ENCODE data around the gene REC114.

REC114 gene

DNA sequence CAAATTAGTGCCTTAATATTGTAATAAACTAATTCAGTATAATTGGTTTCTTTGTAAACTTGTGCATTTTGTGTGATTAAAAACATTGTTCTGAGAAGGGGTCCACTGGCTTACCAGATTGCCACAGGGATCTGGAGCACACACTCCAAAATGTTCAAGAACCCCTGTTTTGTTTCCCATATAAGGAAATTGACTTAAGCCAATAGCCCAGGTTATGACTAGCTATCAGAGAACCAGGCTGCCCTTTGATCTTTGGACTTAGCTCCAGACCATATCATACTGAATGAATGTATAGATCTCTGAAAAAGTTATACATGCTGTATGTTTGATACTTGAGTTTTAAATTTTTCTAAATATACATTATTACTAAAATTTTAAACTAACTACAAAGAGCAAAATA lies 98.5 kb downstream of the REC114 start:
- TF ChIP-seq FOXP2 (optimal IDR thresholded peaks at IDR 0.05; ENCODE audit: borderline replicate concordance, extremely low read depth, extremely low read length, insufficient read depth) = no peak
- no peak for TF ChIP-seq SIN3A (IDR thresholded peaks at IDR 0.05; ENCODE audit: borderline replicate concordance, insufficient read depth, low read length)
- TF ChIP-seq TAF1 (IDR thresholded peaks at IDR 0.05; ENCODE audit: borderline replicate concordance, insufficient read depth, low read length) = no peak
- TF ChIP-seq POLR2AphosphoS5 (IDR thresholded peaks at IDR 0.05; ENCODE audit: low read depth, low read length) = no peak
- TF ChIP-seq, protein P1, sequence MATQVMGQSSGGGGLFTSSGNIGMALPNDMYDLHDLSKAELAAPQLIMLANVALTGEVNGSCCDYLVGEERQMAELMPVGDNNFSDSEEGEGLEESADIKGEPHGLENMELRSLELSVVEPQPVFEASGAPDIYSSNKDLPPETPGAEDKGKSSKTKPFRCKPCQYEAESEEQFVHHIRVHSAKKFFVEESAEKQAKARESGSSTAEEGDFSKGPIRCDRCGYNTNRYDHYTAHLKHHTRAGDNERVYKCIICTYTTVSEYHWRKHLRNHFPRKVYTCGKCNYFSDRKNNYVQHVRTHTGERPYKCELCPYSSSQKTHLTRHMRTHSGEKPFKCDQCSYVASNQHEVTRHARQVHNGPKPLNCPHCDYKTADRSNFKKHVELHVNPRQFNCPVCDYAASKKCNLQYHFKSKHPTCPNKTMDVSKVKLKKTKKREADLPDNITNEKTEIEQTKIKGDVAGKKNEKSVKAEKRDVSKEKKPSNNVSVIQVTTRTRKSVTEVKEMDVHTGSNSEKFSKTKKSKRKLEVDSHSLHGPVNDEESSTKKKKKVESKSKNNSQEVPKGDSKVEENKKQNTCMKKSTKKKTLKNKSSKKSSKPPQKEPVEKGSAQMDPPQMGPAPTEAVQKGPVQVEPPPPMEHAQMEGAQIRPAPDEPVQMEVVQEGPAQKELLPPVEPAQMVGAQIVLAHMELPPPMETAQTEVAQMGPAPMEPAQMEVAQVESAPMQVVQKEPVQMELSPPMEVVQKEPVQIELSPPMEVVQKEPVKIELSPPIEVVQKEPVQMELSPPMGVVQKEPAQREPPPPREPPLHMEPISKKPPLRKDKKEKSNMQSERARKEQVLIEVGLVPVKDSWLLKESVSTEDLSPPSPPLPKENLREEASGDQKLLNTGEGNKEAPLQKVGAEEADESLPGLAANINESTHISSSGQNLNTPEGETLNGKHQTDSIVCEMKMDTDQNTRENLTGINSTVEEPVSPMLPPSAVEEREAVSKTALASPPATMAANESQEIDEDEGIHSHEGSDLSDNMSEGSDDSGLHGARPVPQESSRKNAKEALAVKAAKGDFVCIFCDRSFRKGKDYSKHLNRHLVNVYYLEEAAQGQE (IDR thresholded peaks at IDR 0.05; ENCODE audit: insufficient read depth in 1 of 2, low read depth in 2 of 2, low read length in 2 of 2) = no peak

DNA sequence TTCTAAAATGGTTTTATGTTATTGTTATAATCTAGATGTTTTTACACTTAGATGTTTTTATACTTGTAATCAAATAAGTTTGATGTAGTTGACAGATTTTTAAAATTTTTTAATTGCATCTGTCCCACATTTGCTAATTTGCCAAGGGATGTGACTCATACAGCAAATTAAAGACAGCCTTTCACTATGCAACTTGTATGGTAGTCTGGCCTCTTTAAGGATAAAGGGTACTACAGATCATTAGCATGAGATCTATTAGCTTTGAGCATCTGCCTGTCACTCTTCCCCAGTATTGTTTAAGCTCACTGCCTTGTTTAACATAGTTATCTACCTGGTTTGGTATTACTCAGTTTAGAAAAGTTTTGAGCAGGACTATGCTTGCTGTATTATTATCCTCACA lies 107.2 kb downstream of the REC114 start:
- TF ChIP-seq FOXP2 (optimal IDR thresholded peaks at IDR 0.05; ENCODE audit: borderline replicate concordance, extremely low read depth, extremely low read length, insufficient read depth) (no peak), POLR2AphosphoS5 (IDR thresholded peaks at IDR 0.05; ENCODE audit: low read depth, low read length) (no peak), TAF1 (IDR thresholded peaks at IDR 0.05; ENCODE audit: borderline replicate concordance, insufficient read depth, low read length) (no peak), SIN3A (IDR thresholded peaks at IDR 0.05; ENCODE audit: borderline replicate concordance, insufficient read depth, low read length) (no peak)
- TF ChIP-seq, protein P1 (IDR thresholded peaks at IDR 0.05; ENCODE audit: insufficient read depth in 1 of 2, low read depth in 2 of 2, low read length in 2 of 2) = no peak

DNA sequence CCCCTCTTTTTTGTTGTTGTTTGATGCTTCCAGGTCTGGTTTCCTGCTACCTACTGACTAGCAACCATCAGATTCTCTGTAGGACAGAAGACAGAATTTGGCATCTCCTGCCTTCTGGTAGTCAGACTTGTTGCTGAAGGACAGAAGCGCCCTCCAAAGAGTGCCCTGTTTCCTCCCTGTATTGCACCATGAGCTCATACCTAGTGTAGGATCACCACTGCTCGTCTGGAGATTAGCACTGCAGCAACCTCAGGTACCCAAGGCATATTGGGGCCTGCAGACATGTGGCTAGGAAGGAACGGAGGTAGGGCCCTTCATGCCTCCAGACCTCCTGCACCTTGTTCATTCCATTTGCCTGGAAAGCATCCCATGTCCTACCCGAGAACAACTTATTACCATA lies 112.1 kb downstream of the REC114 start:
- TF ChIP-seq FOXP2 (optimal IDR thresholded peaks at IDR 0.05; ENCODE audit: borderline replicate concordance, extremely low read depth, extremely low read length, insufficient read depth) (no peak), SIN3A (IDR thresholded peaks at IDR 0.05; ENCODE audit: borderline replicate concordance, insufficient read depth, low read length) (no peak), POLR2AphosphoS5 (IDR thresholded peaks at IDR 0.05; ENCODE audit: low read depth, low read length) (no peak), TAF1 (IDR thresholded peaks at IDR 0.05; ENCODE audit: borderline replicate concordance, insufficient read depth, low read length) (no peak)
- TF ChIP-seq, protein P1 (IDR thresholded peaks at IDR 0.05; ENCODE audit: insufficient read depth in 1 of 2, low read depth in 2 of 2, low read length in 2 of 2) = no peak

DNA sequence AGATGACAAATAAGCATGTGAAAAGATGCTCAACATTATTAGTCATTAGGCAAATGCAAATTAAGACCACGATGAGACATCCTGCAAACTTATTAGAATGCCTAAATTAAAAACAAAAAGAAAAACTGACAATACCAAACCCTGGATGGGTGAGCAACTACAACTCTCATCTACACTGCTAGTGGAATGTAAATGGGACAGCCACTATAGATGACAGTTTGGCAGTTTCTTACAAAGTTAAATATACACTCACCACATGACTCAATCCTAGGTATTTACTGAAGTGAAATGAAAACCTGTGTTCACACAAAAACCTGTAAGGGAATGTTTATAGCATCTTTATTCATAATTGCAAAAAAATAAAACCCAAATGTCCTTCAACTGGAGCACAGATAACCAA lies 115.6 kb downstream of the REC114 start:
- TF ChIP-seq FOXP2 (optimal IDR thresholded peaks at IDR 0.05; ENCODE audit: borderline replicate concordance, extremely low read depth, extremely low read length, insufficient read depth) = no peak
- TF ChIP-seq TAF1 (IDR thresholded peaks at IDR 0.05; ENCODE audit: borderline replicate concordance, insufficient read depth, low read length) = no peak
- TF ChIP-seq SIN3A (IDR thresholded peaks at IDR 0.05; ENCODE audit: borderline replicate concordance, insufficient read depth, low read length) = no peak
- no peak for TF ChIP-seq POLR2AphosphoS5 (IDR thresholded peaks at IDR 0.05; ENCODE audit: low read depth, low read length)
- TF ChIP-seq, protein P1 (IDR thresholded peaks at IDR 0.05; ENCODE audit: insufficient read depth in 1 of 2, low read depth in 2 of 2, low read length in 2 of 2) = no peak

Measured in PFSK-1 (cell line).